Memory B cell (primary cell): Measurements from ENCODE around the gene LRRC8E.
A peak's percentile ranks its signal among the peaks of the same experiment; 100 is the strongest.

Experiments used
- ATAC-seq: fragments of 150-1000 bp; cut with Tn5 transposase; 2 replicates; pipeline ENCODE4 v1.10.0; 2021; ENCODE audit warnings: low read depth, mild to moderate bottlenecking, moderate library complexity
- DNase-seq, 2 donors: peaks; one replicate each; pipeline ENCODE4 v3.0.0; 2022; ENCODE audit warnings: low spot score in 2 of 2
- H3K27ac Mint-ChIP-seq: one replicate; pipeline ENCODE4 v1.8.0; 2022; ENCODE audit warnings: mild to moderate bottlenecking, moderate library complexity, mixed read lengths
- H3K27me3 Mint-ChIP-seq: one replicate; pipeline ENCODE4 v1.8.0; 2022; ENCODE audit warnings: mixed read lengths
- H3K36me3 Mint-ChIP-seq: one replicate; pipeline ENCODE4 v1.8.0; 2022; ENCODE audit warnings: mild to moderate bottlenecking, mixed read lengths
- H3K4me1 Mint-ChIP-seq: one replicate; pipeline ENCODE4 v1.8.0; 2022; ENCODE audit warnings: mixed read lengths
- H3K4me3 Mint-ChIP-seq: one replicate; pipeline ENCODE4 v1.8.0; 2022; ENCODE audit warnings: mild to moderate bottlenecking, moderate library complexity, mixed read lengths
- H3K9me3 Mint-ChIP-seq: one replicate; pipeline ENCODE4 v1.8.0; 2022; ENCODE audit warnings: mixed read lengths

LRRC8E gene

GRCh38 chr19:7933828-7934725, 45.8 kb downstream of the LRRC8E start:
- Mint-ChIP-seq H3K9me3 (no peaks in the 10 kb centered on the region), H3K27me3 (no peaks in the 10 kb centered on the region), H3K4me1 (peaks cover 4% of the 10 kb centered on the region), H3K4me3 (no peak overlapping the region), H3K36me3 (peaks cover 14% of the 10 kb centered on the region), H3K27ac (no peak overlapping the region)
- ATAC-seq (no peak), DNase-seq (no peak)

DNA sequence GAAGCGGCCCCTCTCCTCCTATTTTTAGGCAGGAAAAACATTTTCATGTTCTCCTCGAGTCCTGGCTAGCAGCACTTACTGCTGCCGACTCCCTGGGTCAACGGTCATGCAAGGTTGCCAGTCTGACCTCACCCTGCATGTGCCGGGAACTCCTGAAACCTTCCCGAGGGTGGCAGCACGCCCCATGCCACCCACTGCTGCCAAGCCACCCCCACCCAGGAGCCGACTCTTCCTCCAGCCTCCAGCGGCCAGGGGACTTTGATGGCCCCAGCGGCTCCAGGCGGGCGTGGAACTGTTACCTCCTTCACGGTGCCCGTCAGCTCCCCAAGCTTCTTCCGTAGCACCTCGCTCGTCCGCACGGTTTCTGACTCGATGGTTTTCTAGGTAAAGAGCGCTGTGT, 46.5 kb downstream of the LRRC8E start:
- H3K4me1 Mint-ChIP-seq = no peaks in the 10 kb centered on the region
- H3K27ac Mint-ChIP-seq = no peak overlapping the region
- DNase-seq = no peak
- H3K9me3 Mint-ChIP-seq = no peaks in the 10 kb centered on the region
- no peaks in the 10 kb centered on the region for H3K27me3 Mint-ChIP-seq
- no peak for ATAC-seq
- peaks cover 14% of the 10 kb centered on the region for H3K36me3 Mint-ChIP-seq
- no peak overlapping the region for H3K4me3 Mint-ChIP-seq

DNA sequence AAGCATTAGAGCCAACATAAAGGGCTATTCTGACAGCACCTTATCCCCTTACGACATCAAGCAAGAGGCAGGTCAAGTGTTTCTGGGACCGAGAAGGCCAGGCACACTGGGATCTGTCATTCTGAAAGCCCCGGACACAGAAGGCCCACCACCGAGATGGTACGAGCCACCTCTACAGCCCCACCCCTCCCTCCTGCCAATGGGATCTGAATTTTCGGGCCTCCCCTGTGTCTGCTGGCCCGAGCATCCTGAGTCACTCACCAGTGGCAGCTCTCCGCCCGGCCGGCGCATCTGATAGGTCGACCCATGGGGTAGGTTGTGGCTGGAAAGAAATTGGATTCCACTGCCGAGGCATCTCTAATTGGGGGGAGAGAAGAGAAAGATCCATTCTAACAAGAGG, 52.5 kb downstream of the LRRC8E start:
- ATAC-seq (no peak), DNase-seq (no peak)
- H3K27ac Mint-ChIP-seq = no peak overlapping the region
- no peak overlapping the region for H3K4me3 Mint-ChIP-seq
- peaks cover 14% of the 10 kb centered on the region for H3K36me3 Mint-ChIP-seq
- peaks cover 14% of the 10 kb centered on the region for H3K4me1 Mint-ChIP-seq
- no peaks in the 10 kb centered on the region for H3K27me3 Mint-ChIP-seq
- no peaks in the 10 kb centered on the region for H3K9me3 Mint-ChIP-seq

DNA sequence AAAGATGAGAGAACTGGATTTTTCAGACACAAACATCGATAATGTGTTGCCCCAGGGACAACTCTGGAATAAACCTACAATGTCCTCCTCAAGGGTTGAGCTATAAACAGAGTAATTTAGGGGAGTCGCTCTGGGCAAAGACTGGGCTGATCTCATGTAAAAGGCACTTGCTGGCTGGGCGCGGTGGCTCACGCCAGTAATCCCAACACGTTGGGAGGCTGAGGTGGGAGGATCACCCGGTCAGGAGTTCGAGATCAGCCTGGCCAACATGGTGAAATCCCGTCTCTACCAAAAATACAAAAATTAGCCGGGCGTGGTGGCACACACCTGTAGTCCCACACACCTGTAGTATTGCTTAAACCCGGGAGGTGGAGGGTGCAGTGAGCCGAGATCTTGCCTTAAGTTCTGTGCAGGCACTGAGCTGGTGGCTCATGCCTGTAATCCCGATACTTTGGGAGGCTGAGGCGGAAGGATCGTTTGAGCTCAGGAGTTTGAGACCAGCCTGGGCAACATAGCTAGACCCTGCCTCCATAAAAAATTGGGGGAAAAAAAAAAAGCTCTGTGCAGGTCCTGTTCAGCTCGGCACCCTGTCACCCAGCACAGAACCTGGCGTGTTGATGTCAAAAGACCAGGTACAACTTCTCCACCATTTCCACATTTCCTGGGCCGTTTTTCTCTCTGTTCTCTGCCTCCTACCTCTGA, 53.7 kb downstream of the LRRC8E start:
- H3K4me3 Mint-ChIP-seq = peak overlapping the region; percentile 11
- no peaks in the 10 kb centered on the region for H3K9me3 Mint-ChIP-seq
- H3K27ac Mint-ChIP-seq = no peak overlapping the region
- peaks cover 14% of the 10 kb centered on the region for H3K4me1 Mint-ChIP-seq
- H3K27me3 Mint-ChIP-seq = no peaks in the 10 kb centered on the region
- H3K36me3 Mint-ChIP-seq = peaks cover 9% of the 10 kb centered on the region
- DNase-seq (no peak), ATAC-seq (no peak)

DNA sequence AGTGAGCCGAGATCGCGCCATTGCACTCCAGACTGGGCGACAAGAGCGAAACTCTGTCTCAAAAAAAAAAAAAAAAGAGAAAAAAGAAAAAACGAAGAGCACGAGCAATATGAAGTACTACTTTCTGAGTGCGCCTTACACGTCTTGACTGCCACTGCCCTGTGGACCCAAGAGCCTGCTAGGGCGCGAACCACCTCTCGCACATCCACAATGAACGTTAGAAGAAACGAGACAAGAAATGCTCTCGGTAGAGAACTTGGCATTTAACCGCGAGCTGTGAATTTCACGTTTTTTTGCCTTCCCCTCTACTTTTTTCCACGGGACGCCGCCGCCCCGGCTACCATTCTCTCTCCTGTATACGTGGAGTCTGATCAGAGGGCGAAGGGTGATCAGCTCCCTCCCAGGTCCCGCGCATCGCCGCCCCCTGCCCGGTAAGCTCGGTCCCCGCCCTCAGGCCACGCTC, 54.7 kb downstream of the LRRC8E start:
- ATAC-seq (peak; percentile 6), DNase-seq (no peak)
- Mint-ChIP-seq H3K4me1 (peaks cover 14% of the 10 kb centered on the region), H3K4me3 (peak overlapping the region; percentile 92), H3K27me3 (no peaks in the 10 kb centered on the region), H3K9me3 (no peaks in the 10 kb centered on the region), H3K36me3 (peaks cover 9% of the 10 kb centered on the region), H3K27ac (peak overlapping the region; percentile 98)

- peak; percentile 96 to 98 for DNase-seq
- ATAC-seq = peak; percentile 89
- peaks cover 14% of the 10 kb centered on the region for H3K4me1 Mint-ChIP-seq
- H3K27me3 Mint-ChIP-seq = no peaks in the 10 kb centered on the region
- H3K27ac Mint-ChIP-seq = peak within 1 kb of the TSS; percentile 98
- H3K9me3 Mint-ChIP-seq = no peaks in the 10 kb centered on the region
- H3K4me3 Mint-ChIP-seq = peak within 1 kb of the TSS; percentile 92
- peaks cover 9% of the 10 kb centered on the region for H3K36me3 Mint-ChIP-seq
Measured at GRCh38 chr19:7943444-7944176, 55.3 kb downstream of the LRRC8E start, which contains the start of gene TIMM44. Gene TIMM44 (minus strand): TSS chr19:7943666. CDS start chr19:7943651, 15 bp downstream.

DNA sequence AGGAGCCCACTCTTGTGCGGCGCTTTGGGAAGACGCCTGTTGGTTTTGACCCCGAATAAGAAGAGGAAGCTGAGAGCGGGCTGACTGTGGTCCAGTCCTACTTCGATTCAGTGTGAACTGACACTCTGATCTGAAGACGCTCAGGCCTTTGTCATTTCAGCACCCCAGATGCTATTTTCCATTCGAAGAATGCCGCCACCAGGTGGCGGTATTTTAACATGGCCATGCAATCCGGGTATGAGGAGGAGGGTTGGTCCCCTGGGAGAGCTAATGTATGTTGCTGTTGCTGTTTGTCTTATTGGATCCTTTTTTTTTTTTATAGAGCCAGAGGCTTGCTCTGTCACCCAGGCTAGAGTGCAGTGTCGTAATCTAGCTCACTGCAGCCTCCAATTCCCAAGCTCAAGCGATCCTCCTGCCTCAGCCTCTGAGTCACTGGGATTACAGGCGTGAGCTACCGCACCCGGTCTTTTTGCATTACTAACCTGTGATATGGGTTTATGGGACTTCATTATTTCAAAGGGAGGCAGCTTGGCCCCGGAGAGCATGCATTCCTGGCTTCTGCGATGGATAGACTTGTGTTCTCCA, 56.0 kb downstream of the LRRC8E start:
- Mint-ChIP-seq H3K36me3 (peaks cover 5% of the 10 kb centered on the region), H3K27ac (peak overlapping the region; percentile 98), H3K27me3 (no peaks in the 10 kb centered on the region), H3K4me3 (peak overlapping the region; percentile 92), H3K4me1 (peaks cover 14% of the 10 kb centered on the region), H3K9me3 (no peaks in the 10 kb centered on the region)
- ATAC-seq = peak; percentile 33
- peak; percentile 78 to 83 for DNase-seq

DNA sequence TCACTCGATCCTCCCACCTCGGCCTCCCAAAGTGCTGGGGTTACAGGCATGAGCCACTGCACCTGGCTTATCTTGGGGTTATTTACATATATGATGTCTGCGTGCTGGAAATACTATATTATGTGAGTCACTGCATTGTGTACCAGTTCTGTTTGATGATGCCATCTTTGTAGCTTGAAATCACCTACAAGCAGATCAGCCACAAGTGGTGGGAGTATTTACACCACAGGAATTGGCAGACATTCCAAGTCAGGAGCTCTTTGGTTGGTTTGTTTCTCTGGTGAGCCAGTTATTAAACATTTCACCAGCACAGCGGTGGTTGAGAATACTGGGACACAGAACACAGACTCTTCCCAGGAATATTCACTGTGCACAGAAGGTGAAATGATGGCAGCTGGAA, 59.6 kb downstream of the LRRC8E start:
- ATAC-seq (no peak), DNase-seq (no peak)
- no peaks in the 10 kb centered on the region for H3K36me3 Mint-ChIP-seq
- no peak overlapping the region for H3K4me3 Mint-ChIP-seq
- H3K4me1 Mint-ChIP-seq = peaks cover 7% of the 10 kb centered on the region
- H3K9me3 Mint-ChIP-seq = no peaks in the 10 kb centered on the region
- H3K27ac Mint-ChIP-seq = no peak overlapping the region
- no peaks in the 10 kb centered on the region for H3K27me3 Mint-ChIP-seq
